ENCODE measurements around the gene SRPRA. TPM values are rescaled to one million over a fixed set of nuclear protein-coding genes. Genes with fewer than 3 reads are reported as not detected.
"Not testable (repeated sequence)": the region's sequence is repeated elsewhere in the genome, so short reads cannot be mapped to it uniquely, and the experiment has no call there.

The SRPRA gene
- total RNA-seq, 1 experiment from 2014 or later: 85.1 TPM

DNA sequence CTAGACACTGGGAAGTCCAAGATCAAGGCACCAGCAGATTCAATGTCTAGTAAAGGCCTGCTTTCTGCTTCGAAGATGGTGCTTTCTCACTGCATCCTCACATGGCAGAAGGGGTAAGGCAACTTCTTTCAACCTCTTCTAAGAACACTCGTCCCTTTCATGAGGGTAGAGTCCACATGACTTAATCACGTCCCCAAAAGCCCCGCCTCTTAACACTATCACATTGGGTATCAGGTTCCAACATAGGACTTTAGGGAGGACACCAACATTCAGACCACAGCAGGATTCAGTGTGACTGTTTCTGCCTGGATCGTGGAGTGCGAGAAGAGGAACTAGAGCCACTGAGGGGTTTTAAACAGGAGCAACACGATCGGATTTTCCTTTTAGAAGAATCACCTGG lies 10.5 kb upstream of the SRPRA start:
- H3K4me3 ChIP-seq: no peak overlapping the region
- H3K4me1 ChIP-seq (replicated peaks): peaks cover 3% of the 10 kb centered on the region; the same call in 1 of the 2 replicates
- no peaks in the 10 kb centered on the region for H3K36me3 ChIP-seq
- no peaks in the 10 kb centered on the region for H3K9me3 ChIP-seq (replicated peaks)
- no peak overlapping the region for H3K27ac ChIP-seq
- DNase-seq (ENCODE audit: low read depth in 1 of 2, low spot score in 2 of 2): no peak
- no peaks in the 10 kb centered on the region for H3K27me3 ChIP-seq (replicated peaks)

DNA sequence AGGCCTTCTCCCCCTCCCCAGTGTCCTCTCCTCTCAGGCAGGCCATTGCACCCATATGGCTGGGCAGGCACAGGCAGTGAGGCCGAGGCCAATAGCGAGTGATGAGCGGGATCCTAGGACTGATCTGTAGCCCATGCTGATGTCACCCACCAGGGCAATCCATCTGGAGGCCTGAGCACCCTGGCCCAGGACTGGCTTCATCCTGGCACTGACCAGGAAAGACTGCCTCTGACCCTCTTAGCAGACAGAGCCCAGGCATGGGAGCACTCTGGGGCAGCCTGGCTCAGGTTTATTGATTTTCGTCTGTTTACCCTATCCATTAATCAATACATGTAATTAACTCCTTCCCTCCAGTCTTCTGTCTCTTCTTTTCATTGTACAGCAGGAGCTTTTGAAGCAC lies 9.1 kb upstream of the SRPRA start:
- Histone ChIP-seq H3K27me3 (replicated peaks) (no peaks in the 10 kb centered on the region), H3K27ac (no peak overlapping the region), H3K4me3 (no peak overlapping the region), H3K9me3 (replicated peaks) (no peaks in the 10 kb centered on the region), H3K36me3 (no peaks in the 10 kb centered on the region), H3K4me1 (replicated peaks) (no peaks in the 10 kb centered on the region)
- no peak for DNase-seq (ENCODE audit: low read depth in 1 of 2, low spot score in 2 of 2)

DNA sequence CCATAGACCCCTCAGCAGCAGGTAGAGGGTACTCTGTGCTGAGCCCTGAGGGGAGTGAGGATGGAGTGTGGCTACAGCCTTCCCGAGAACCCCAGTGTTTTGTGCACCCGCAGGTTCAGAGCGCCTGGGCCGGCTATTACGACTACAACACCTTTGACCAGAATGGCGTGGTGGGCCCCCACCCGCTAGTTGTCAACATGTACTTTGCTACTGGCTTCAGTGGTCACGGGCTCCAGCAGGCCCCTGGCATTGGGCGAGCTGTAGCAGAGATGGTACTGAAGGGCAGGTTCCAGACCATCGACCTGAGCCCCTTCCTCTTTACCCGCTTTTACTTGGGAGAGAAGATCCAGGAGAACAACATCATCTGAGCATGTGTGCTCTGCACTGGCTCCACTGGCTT lies 8.6 kb upstream of the SRPRA start:
- Histone ChIP-seq H3K4me1 (replicated peaks) (no peaks in the 10 kb centered on the region), H3K27ac (no peak overlapping the region), H3K9me3 (replicated peaks) (no peaks in the 10 kb centered on the region), H3K27me3 (replicated peaks) (no peaks in the 10 kb centered on the region), H3K36me3 (no peaks in the 10 kb centered on the region), H3K4me3 (no peak overlapping the region)
- no peak for DNase-seq (ENCODE audit: low read depth in 1 of 2, low spot score in 2 of 2)

DNA sequence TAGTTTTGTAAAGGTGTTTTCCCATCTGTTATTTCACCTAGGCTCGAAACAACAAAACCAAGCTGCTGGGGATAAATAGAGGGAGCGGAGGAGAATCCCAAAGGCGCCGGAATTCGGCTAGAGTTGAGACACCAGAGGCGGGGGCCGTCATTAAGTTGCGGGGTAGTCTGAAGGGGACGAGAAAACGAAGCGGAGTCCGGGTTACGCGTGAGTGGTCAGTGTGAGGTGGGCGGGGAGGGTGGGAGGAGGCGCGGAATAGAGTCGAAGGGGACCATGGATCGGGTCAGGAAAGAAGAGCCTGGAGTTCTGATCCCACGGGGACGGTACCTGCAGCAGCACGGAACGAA lies 361 bp downstream of the SRPRA start:
- Histone ChIP-seq H3K9me3 (replicated peaks) (no peaks in the 10 kb centered on the region), H3K4me1 (replicated peaks) (no peaks in the 10 kb centered on the region), H3K27me3 (replicated peaks) (no peaks in the 10 kb centered on the region), H3K36me3 (peaks cover 45% of the 10 kb centered on the region), H3K4me3 (peak overlapping the region; percentile 70), H3K27ac (peak overlapping the region; percentile 80)
- no peak for DNase-seq (ENCODE audit: low read depth in 1 of 2, low spot score in 2 of 2)

DNA sequence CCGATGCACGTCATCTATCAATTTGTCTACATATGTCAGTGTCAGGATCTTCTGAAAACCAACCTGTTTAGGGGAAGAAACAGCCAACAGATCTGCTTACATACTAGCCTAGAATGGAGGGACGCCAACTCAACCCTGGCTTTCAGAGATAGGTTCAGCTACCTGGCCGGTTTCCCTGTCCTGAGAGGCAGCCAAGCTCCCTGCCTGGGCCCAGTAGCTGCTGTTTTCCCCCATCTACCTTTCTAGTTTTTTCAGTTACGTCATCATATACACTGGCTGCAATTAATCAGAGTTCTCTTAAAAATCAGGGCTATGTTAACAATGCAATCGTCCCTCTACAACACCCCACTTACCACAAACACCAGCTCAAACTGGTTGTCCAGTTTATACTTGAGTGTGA lies 1.0 kb downstream of the SRPRA start:
- peak overlapping the region; percentile 80 for H3K27ac ChIP-seq
- no peak for DNase-seq (ENCODE audit: low read depth in 1 of 2, low spot score in 2 of 2)
- peak overlapping the region; percentile 70 for H3K4me3 ChIP-seq
- peaks cover 51% of the 10 kb centered on the region for H3K36me3 ChIP-seq
- no peaks in the 10 kb centered on the region for H3K4me1 ChIP-seq (replicated peaks)
- H3K9me3 ChIP-seq (replicated peaks): no peaks in the 10 kb centered on the region
- H3K27me3 ChIP-seq (replicated peaks): no peaks in the 10 kb centered on the region

DNA sequence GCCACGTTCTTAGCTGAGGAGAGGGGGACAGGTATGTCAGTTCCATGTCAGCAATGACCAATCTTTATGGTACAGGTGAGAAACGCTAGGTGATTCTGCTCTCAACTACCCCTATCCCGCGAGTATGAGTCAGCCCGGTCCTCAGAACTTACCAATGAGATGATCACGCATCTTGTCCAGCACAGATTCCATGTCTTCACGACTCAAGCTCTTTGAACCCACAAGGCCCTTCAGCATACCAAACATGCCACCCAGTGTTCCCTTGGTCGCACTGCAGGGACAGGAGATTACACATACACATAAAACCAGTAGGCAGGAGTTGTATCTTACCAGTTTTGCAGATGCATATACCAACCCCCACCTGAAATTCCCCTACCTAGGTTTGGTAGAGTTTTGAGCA lies 2.9 kb downstream of the SRPRA start:
- no peak for DNase-seq (ENCODE audit: low read depth in 1 of 2, low spot score in 2 of 2)
- no peaks in the 10 kb centered on the region for H3K4me1 ChIP-seq (replicated peaks)
- H3K36me3 ChIP-seq: peaks cover 66% of the 10 kb centered on the region
- no peaks in the 10 kb centered on the region for H3K9me3 ChIP-seq (replicated peaks)
- no peaks in the 10 kb centered on the region for H3K27me3 ChIP-seq (replicated peaks)
- no peak overlapping the region for H3K27ac ChIP-seq
- no peak overlapping the region for H3K4me3 ChIP-seq

DNA sequence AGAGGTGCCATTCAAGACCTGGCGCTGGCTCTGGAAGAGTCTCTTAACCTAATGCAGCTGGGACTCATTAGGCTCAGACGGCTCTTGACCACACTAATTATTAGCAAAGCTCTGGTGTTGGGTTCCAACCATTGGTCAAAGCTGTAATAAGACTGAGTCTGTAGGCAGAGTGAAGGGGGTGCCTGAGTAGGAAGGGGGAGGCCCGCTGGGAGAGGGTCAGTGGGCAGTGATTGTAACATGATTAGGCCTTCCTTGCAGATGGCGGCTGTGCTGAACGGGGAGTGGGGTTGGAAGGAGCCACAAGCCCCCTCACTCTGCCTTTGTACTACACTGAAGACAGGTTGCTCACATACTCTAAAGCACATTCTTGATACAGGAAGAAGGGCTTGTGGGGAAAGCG lies 5.2 kb downstream of the SRPRA start:
- H3K4me3 ChIP-seq: no peak overlapping the region
- no peaks in the 10 kb centered on the region for H3K27me3 ChIP-seq (replicated peaks)
- peaks cover 71% of the 10 kb centered on the region for H3K36me3 ChIP-seq
- H3K27ac ChIP-seq: no peak overlapping the region
- DNase-seq (ENCODE audit: low read depth in 1 of 2, low spot score in 2 of 2): no peak
- H3K9me3 ChIP-seq (replicated peaks): no peaks in the 10 kb centered on the region
- H3K4me1 ChIP-seq (replicated peaks): no peaks in the 10 kb centered on the region

DNA sequence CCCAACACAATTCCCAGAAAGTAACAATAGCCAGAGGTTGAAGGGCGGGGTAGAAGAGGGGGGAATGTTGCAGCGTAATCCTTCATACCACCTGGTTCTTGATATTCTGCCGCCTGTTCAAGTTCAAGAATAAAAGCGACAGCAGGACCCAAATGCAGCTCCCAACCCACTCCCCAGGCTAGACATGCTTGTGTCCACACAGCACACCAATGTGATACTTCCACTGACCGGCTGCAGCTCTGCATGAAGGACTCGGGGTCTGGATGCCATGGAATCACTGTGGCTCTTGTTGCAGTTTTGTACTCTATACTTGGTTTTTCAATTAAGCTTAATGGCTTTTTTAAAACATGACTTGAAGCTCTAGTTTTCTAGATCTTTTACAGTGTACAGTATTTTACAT lies 6.5 kb downstream of the SRPRA start:
- Histone ChIP-seq H3K9me3 (replicated peaks) (no peaks in the 10 kb centered on the region), H3K4me1 (replicated peaks) (peaks cover 8% of the 10 kb centered on the region; the same call in 1 of the 2 replicates), H3K27me3 (replicated peaks) (no peaks in the 10 kb centered on the region), H3K36me3 (peaks cover 65% of the 10 kb centered on the region), H3K27ac (no peak overlapping the region), H3K4me3 (no peak overlapping the region)
- no peak for DNase-seq (ENCODE audit: low read depth in 1 of 2, low spot score in 2 of 2)

DNA sequence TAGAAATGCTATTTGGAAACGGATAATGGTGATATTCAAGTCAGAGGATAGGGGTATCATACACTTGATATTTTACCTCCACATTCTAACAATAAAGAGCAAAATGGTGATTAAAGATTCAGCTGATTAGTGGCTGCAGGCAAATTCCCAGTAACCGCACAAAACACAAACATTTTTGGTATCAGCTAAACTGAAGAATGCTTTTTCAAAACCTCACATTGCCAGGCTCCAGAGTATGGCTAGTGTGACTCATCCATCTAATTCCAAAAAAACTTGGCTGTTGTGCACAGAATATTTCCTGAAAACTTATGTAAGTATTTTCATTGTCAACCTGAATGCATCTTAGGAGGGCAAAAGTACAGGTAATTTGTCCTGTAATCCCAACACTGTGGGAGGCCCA lies 10.9 kb downstream of the SRPRA start:
- Histone ChIP-seq H3K4me1 (replicated peaks) (peaks cover 8% of the 10 kb centered on the region; the same call in 1 of the 2 replicates), H3K9me3 (replicated peaks) (no peaks in the 10 kb centered on the region), H3K27ac (no peak overlapping the region), H3K27me3 (replicated peaks) (no peaks in the 10 kb centered on the region), H3K4me3 (no peak overlapping the region), H3K36me3 (peaks cover 21% of the 10 kb centered on the region)
- peak in 1 of 2 experiments; percentile 21 for DNase-seq (ENCODE audit: low read depth in 1 of 2, low spot score in 2 of 2)

DNA sequence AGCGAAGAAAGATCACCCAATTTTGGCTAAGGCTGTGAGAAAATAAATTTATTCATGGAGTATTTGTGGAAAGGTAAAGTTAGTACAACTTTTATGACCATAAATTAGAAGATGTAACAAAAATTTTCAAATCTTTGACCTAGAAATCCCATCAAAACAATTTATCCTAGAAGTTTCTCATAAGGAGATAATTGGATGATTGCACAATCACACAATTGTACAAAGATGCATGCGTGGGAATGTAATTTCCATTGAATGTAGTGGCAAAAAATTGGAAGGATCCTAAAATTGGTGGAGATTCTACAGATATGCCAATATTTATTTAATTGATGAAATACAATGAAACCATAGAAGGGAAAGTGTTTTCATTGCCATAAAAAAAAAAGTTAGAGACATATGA lies 11.6 kb downstream of the SRPRA start:
- peaks cover 8% of the 10 kb centered on the region; the same call in 1 of the 2 replicates for H3K4me1 ChIP-seq (replicated peaks)
- peaks cover 15% of the 10 kb centered on the region for H3K36me3 ChIP-seq
- no peaks in the 10 kb centered on the region for H3K27me3 ChIP-seq (replicated peaks)
- H3K4me3 ChIP-seq: no peak overlapping the region
- no peaks in the 10 kb centered on the region for H3K9me3 ChIP-seq (replicated peaks)
- no peak overlapping the region for H3K27ac ChIP-seq
- DNase-seq (ENCODE audit: low read depth in 1 of 2, low spot score in 2 of 2): no peak

DNA sequence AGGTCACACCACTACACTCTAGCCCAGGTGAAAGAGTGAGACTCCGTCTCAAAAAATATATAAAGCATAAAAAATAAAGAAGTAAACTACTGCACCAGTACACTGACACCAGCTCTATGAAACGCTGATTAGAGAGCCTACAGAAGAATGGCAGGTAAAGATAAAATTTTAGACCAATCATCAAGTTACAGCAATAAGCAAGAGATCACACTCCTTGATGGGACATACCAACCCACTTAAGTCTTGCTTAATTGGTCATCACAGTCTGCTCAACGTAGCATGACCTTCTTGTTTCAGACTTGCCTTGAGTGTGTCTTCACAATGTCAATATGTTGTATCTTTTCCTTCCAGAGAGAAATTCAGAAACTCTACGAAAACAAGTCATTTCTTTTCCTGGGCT lies 12.5 kb downstream of the SRPRA start:
- peaks cover 8% of the 10 kb centered on the region; the same call in 1 of the 2 replicates for H3K4me1 ChIP-seq (replicated peaks)
- H3K36me3 ChIP-seq: peaks cover 9% of the 10 kb centered on the region; the same call in 1 of the 2 replicates
- no peak overlapping the region for H3K4me3 ChIP-seq
- no peak overlapping the region for H3K27ac ChIP-seq
- H3K27me3 ChIP-seq (replicated peaks): no peaks in the 10 kb centered on the region
- H3K9me3 ChIP-seq (replicated peaks): no peaks in the 10 kb centered on the region
- no peak for DNase-seq (ENCODE audit: low read depth in 1 of 2, low spot score in 2 of 2)

DNA sequence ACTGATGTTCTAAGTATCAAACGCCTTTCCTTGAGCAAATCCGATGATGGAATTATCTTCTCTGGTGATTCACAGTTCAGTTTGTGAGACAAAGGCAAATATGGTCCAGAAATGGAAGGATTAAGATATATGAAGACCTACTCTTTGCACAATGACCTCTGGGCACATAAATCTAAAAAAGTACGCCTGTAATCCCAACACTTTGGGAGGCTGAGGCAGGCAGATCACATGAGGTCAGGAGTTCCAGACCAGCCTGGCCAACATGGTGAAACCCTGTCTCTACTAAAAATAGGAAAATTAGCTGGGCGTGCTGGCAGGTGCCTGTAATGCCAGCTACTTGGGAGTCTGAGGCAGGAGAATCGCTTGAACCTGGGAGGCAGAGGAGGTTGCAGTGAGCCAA lies 13.2 kb downstream of the SRPRA start:
- H3K4me1 ChIP-seq (replicated peaks); H3K27me3 ChIP-seq (replicated peaks): not testable (repeated sequence)

DNA sequence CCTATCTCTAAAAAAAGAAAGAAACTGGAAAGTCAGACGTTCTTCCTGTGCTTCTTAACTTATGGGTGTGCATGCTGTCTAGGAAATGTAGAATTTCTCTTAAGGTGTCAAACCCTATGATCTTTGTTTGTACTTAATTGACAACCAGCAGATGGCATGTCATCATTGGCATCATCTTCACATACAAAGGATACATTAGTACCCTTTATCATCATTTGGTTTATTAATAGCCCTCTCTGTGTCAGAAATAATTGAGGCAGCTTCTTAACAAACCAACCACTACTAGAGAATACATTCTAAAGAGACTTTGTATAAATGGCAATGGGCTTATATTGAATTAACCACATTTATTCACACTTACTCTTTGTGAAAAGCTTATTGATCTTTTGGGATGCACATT lies 13.9 kb downstream of the SRPRA start:
- no peak for DNase-seq (ENCODE audit: low read depth in 1 of 2, low spot score in 2 of 2)
- peaks cover 8% of the 10 kb centered on the region; the same call in 1 of the 2 replicates for H3K4me1 ChIP-seq (replicated peaks)
- H3K36me3 ChIP-seq: no peaks in the 10 kb centered on the region
- H3K9me3 ChIP-seq (replicated peaks): no peaks in the 10 kb centered on the region
- H3K27ac ChIP-seq: no peak overlapping the region
- no peaks in the 10 kb centered on the region for H3K27me3 ChIP-seq (replicated peaks)
- no peak overlapping the region for H3K4me3 ChIP-seq

More for the DNA sequence above, 13.2 kb downstream of the SRPRA start:
- H3K4me3 ChIP-seq; H3K36me3 ChIP-seq; H3K9me3 ChIP-seq (replicated peaks); H3K27ac ChIP-seq; DNase-seq (ENCODE audit: low read depth in 1 of 2, low spot score in 2 of 2): not testable (repeated sequence)

DNA sequence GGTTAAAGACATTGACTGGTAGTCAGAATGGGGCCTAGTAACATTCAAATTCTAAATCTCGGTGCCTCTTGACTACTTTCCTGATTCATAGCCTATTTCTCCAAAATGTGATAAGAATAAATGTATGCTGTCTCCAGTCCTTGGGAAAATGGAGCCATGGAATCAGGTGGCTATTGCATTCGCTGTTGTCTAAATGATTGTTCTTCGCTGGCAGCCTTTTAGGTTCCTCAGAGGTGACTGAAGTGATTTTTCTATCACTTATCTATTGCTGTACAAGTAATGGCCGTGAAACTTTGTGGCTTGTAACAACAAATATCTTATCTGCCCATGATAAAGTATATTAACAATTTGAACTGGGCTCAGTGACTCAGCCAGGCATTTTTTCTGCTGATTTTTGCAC lies 15.4 kb downstream of the SRPRA start:
- Histone ChIP-seq H3K27me3 (replicated peaks) (no peaks in the 10 kb centered on the region), H3K36me3 (no peaks in the 10 kb centered on the region), H3K4me1 (replicated peaks) (peaks cover 8% of the 10 kb centered on the region; the same call in 1 of the 2 replicates), H3K27ac (no peak overlapping the region), H3K9me3 (replicated peaks) (no peaks in the 10 kb centered on the region), H3K4me3 (no peak overlapping the region)
- no peak for DNase-seq (ENCODE audit: low read depth in 1 of 2, low spot score in 2 of 2)

DNA sequence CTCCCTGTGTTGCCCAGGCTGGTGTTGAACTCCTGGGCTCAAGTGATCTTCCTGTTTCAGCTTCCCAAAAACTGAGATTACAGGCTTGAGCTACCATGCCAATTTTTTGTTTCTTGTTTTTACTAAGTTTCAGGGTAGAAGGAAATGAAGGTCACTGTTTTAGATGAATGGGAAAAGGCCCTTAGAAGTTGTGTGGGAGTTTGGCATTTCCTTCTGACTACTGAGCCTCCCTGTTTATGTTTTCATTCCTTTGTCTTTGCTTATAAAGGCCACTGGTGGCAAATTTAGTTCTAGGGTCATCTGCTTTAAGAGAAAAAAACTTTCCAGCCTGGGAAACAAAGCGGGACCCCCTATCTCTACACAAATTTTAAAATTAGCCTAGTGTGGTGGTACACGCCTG lies 22.1 kb downstream of the SRPRA start:
- no peak overlapping the region for H3K27ac ChIP-seq

More for the DNA sequence above, 22.1 kb downstream of the SRPRA start:
- H3K36me3 ChIP-seq: no peaks in the 10 kb centered on the region
- no peak overlapping the region for H3K4me3 ChIP-seq
- H3K9me3 ChIP-seq (replicated peaks): no peaks in the 10 kb centered on the region
- H3K27me3 ChIP-seq (replicated peaks): no peaks in the 10 kb centered on the region
- H3K4me1 ChIP-seq (replicated peaks): no peaks in the 10 kb centered on the region
- no peak for DNase-seq (ENCODE audit: low read depth in 1 of 2, low spot score in 2 of 2)
